GM12875 (cell line): ENCODE results near the gene OR9A4.

ENCODE experiments used
- H3K4me3 ChIP-seq: one replicate; pipeline ENCODE4 v1.5.1; 2011; ENCODE audit warnings: low read depth, low read length, control low read depth
- CTCF ChIP-seq: IDR thresholded peaks from 2 replicates; pipeline ENCODE4 v1.5.1; 2011; ENCODE audit warnings: low read depth, mild to moderate bottlenecking, control low read depth, inconsistent platforms, low read length, moderate library complexity, borderline replicate concordance; ENCODE audit not compliant: insufficient read depth

The OR9A4 gene

GRCh38 chr7:141916099-141916498 lies at the start of gene OR9A4:
TSS of gene OR9A4 (plus strand) at chr7:141916399. CDS start at chr7:141918876, 2,477 bp downstream.
- no peak within 1 kb of the TSS for H3K4me3 ChIP-seq
- TF ChIP-seq CTCF: no peak

GRCh38 chr7:141866974-141867373 lies 49.2 kb upstream of the OR9A4 start:
- no peak overlapping the region for H3K4me3 ChIP-seq
- TF ChIP-seq CTCF: no peak

GRCh38 chr7:141872931-141873330 lies 43.3 kb upstream of the OR9A4 start:
- TF ChIP-seq CTCF: no peak
- no peak overlapping the region for H3K4me3 ChIP-seq

- H3K4me3 ChIP-seq: no peak overlapping the region
- no peak for TF ChIP-seq CTCF
Measured at GRCh38 chr7:141874787-141875186, 41.4 kb upstream of the OR9A4 start.

- H3K4me3 ChIP-seq: no peak overlapping the region
- TF ChIP-seq CTCF: no peak
Measured at GRCh38 chr7:141875453-141875852, 40.7 kb upstream of the OR9A4 start.

GRCh38 chr7:141876371-141876770 lies 39.8 kb upstream of the OR9A4 start:
- TF ChIP-seq CTCF: no peak

GRCh38 chr7:141877365-141877764 lies 38.8 kb upstream of the OR9A4 start:
- H3K4me3 ChIP-seq: no peak overlapping the region
- TF ChIP-seq CTCF: no peak

More at GRCh38 chr7:141876371-141876770, 39.8 kb upstream of the OR9A4 start:
- no peak overlapping the region for H3K4me3 ChIP-seq
